Endothelial cell of umbilical vein (primary cell): ENCODE measurements around the gene INO80D. TPM values are rescaled to one million over a fixed set of nuclear protein-coding genes. Genes with fewer than 3 reads are reported as not detected.
"Not testable (repeated sequence)": the region's sequence is repeated elsewhere in the genome, so short reads cannot be mapped to it uniquely, and the experiment has no call there.

Experiments used
- BruUV-seq: library from RNA; stranded (reverse); fragments of 400-500 nt; replicated peaks from 2 replicates; lab custom pipeline; 2021; lab: Mats Ljungman, UMichigan
- CTCF ChIA-PET: fragments of 300-600, 350-600 bp; sonication (Branson Sonifier 250); formaldehyde crosslinking; loops from one replicate; lab custom pipeline; 2021; ENCODE audit warnings: antibody characterized with exemption, inconsistent platforms; lab: Charles Lee
- POLR2A ChIA-PET: fragments of 300-600, 350-600 bp; sonication (Branson Sonifier 250); formaldehyde crosslinking; loops from one replicate; lab custom pipeline; 2021; ENCODE audit warnings: antibody characterized with exemption, inconsistent platforms; lab: Charles Lee
- DNase-seq: peaks from one replicate; pipeline ENCODE4 v3.0.0-alpha.2; 2011; ENCODE audit warnings: low read depth, low spot score
- FAIRE-seq: peaks from 2 replicates; lab custom pipeline; 2011; peaks lifted over from hg19 to GRCh38; lab: Jason Lieb, UNC
- H2AFZ ChIP-seq: 2 replicates; pipeline ENCODE4 v1.6.0; 2012; ENCODE audit warnings: low read depth, low read length, control low read depth, inconsistent platforms
- H3K27ac ChIP-seq: 2 replicates; pipeline ENCODE4 v1.5.1; 2011; ENCODE audit warnings: low read depth, mild to moderate bottlenecking, control low read depth, low read length, moderate library complexity; ENCODE audit not compliant: insufficient read depth
- H3K27me3 ChIP-seq, 2 experiments: 2 replicates each; pipeline versions ENCODE4 v1.6.0 to v1.6.1; 2011; ENCODE audit warnings: low read length in 2 of 2, mixed read lengths in 1 of 2; ENCODE audit not compliant: control insufficient read depth in 2 of 2, insufficient read depth in 2 of 2
- H3K36me3 ChIP-seq, 2 experiments: 2 replicates in 1 of 2; 3 replicates in 1 of 2; pipeline ENCODE4 v1.5.1; 2011; ENCODE audit warnings: low read length in 2 of 2, mild to moderate bottlenecking in 1 of 2, moderate library complexity in 1 of 2; ENCODE audit not compliant: control insufficient read depth in 2 of 2, insufficient read depth in 2 of 2; ENCODE audit errors: extremely low read depth in 1 of 2
- H3K4me1 ChIP-seq: 3 replicates; pipeline ENCODE4 v1.5.1; 2011; ENCODE audit warnings: mild to moderate bottlenecking, low read length; ENCODE audit not compliant: control insufficient read depth, insufficient read depth; ENCODE audit errors: extremely low read depth
- H3K4me2 ChIP-seq: 2 replicates; pipeline ENCODE4 v1.6.1; 2011; ENCODE audit warnings: low read length, control low read depth, mixed read lengths; ENCODE audit not compliant: insufficient read depth
- H3K4me3 ChIP-seq, 3 experiments: fragments of 200-600 bp in 1 of 3; sonication (generic), shearing (Covaris generic) in 1 of 3; replicated peaks in 1 of 3; 2 replicates each; pipeline ENCODE4 v1.5.1; 2011 to 2016; ENCODE audit warnings: control low read depth in 3 of 3, low read length in 3 of 3, mild to moderate bottlenecking in 2 of 3, inconsistent platforms in 1 of 3, low read depth in 1 of 3, moderate library complexity in 1 of 3; ENCODE audit not compliant: insufficient read depth in 1 of 3
- H3K79me2 ChIP-seq: 2 replicates; pipeline ENCODE4 v1.6.0; 2012; ENCODE audit warnings: low read length, inconsistent platforms; ENCODE audit not compliant: control insufficient read depth, insufficient read depth
- H3K9ac ChIP-seq: replicated peaks from 2 replicates; pipeline ENCODE3; 2011; ENCODE audit warnings: low read length, control low read depth; ENCODE audit not compliant: insufficient read depth; ENCODE audit errors: extremely low read depth
- H3K9me1 ChIP-seq: replicated peaks from 3 replicates; pipeline ENCODE4 v1.6.0; 2011; ENCODE audit warnings: mild to moderate bottlenecking, low read length; ENCODE audit not compliant: control insufficient read depth, insufficient read depth; ENCODE audit errors: extremely low read depth
- H3K9me3 ChIP-seq: replicated peaks from 2 replicates; pipeline ENCODE4 v1.5.1; 2012; ENCODE audit warnings: low read length, inconsistent platforms; ENCODE audit not compliant: control insufficient read depth, insufficient read depth
- H4K20me1 ChIP-seq: replicated peaks from 2 replicates; pipeline ENCODE3; 2011; ENCODE audit warnings: mild to moderate bottlenecking, low read length; ENCODE audit not compliant: control insufficient read depth, insufficient read depth; ENCODE audit errors: extremely low read depth
- CTCF ChIP-seq, 2 donors: IDR thresholded peaks; 1 replicate in 1 of 2; 2 replicates in 1 of 2; pipeline ENCODE4 v1.5.1; 2011; ENCODE audit warnings: low read length in 2 of 2, mild to moderate bottlenecking in 2 of 2, moderate library complexity in 2 of 2, control low read depth in 1 of 2, inconsistent platforms in 1 of 2, low read depth in 1 of 2; ENCODE audit not compliant: insufficient read depth in 1 of 2; ENCODE audit errors: extremely low read depth in 1 of 2
- EZH2 ChIP-seq: IDR thresholded peaks from 2 replicates; pipeline ENCODE4 v1.6.1; 2012; ENCODE audit warnings: borderline replicate concordance, low read depth, mild to moderate bottlenecking, moderate library complexity, low read length, inconsistent platforms; ENCODE audit not compliant: severe bottlenecking
- FOS ChIP-seq: IDR thresholded peaks from 2 replicates; pipeline ENCODE4 v1.6.1; 2011; ENCODE audit warnings: mild to moderate bottlenecking, low read length, moderate library complexity, borderline replicate concordance; ENCODE audit not compliant: insufficient read depth
- GATA2 ChIP-seq: IDR thresholded peaks from 2 replicates; pipeline ENCODE4 v1.7.0; 2011; ENCODE audit warnings: low read depth, mild to moderate bottlenecking, moderate library complexity, mixed read lengths, low read length; ENCODE audit not compliant: insufficient read length, insufficient read depth
- JUN ChIP-seq: IDR thresholded peaks from 2 replicates; pipeline ENCODE4 v1.6.1; 2011; ENCODE audit warnings: borderline replicate concordance, low read depth; ENCODE audit not compliant: insufficient read length, insufficient read depth
- MYC ChIP-seq: IDR thresholded peaks from one replicate; pipeline ENCODE4 v1.6.1; 2011; ENCODE audit warnings: mild to moderate bottlenecking, low read depth, low read length
- POLR2A ChIP-seq: IDR thresholded peaks from 2 replicates; pipeline ENCODE4 v1.6.1; 2012; ENCODE audit warnings: low read depth, mild to moderate bottlenecking, control low read depth, low read length
- POLR2AphosphoS5 ChIP-seq: IDR thresholded peaks from 2 replicates; pipeline ENCODE4 v1.6.1; 2012; ENCODE audit warnings: low read depth, mild to moderate bottlenecking, control low read depth, low read length, moderate library complexity; ENCODE audit not compliant: insufficient read depth
- dilution Hi-C: fragments of 300-500 bp; cut with MboI; formaldehyde crosslinking; loops from one replicate; pipeline ENCODE4 v1.15.0; 2019; ENCODE audit warnings: low sequenced_read_pairs; ENCODE audit not compliant: extremely low pct_ligation_motif_present
- intact Hi-C: fragments of 100-400 bp; cut with micrococcal nuclease; formaldehyde crosslinking; loops from one replicate; pipeline ENCODE4 v1.10.0; 2022
- polyA plus RNA-seq, 4 experiments: library from polyadenylated mRNA; depleted of rRNA in 3 of 4; stranded (reverse) in 3 of 4; unstranded in 1 of 4; fragments of >200 nt; gene quantifications; 2 replicates each; pipeline versions ENCODE4 v1.2.1 to v1.2.3, GENCODE V29; 2011 to 2012; ENCODE audit warnings: missing spikeins in 1 of 4
- total RNA-seq: library from RNA; stranded (reverse); gene quantifications from 2 replicates; pipeline ENCODE4 v1.2.3, GENCODE V29; 2021
- TF ChIP-seq, protein P1 (sequence below): IDR thresholded peaks from 2 replicates; pipeline ENCODE4 v1.6.1; 2011; ENCODE audit not compliant: insufficient read depth, insufficient read length

Gene INO80D
- total and polyA plus RNA-seq, 2 donors (not counting 3 experiments of a cell fraction or from before 2014, with no cell fraction given): 2.9 to 20.3 TPM

DNA sequence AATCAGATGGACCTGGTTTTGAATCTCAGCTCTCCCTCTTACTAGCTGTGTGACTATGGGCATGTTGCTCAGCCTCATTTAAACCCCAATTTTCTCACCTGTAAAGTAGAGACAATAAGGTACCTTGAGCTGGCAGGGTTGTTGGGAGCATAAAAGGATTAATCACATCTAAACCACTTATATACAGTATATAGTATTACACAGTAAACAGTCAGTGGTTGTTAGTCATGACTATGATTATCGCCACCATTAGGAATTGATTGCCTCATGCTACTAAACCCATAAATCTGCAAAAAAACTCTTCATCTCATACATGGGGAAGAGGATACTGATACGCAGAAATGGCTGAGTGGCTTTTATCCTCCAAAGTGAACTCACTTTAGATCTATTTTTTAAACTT lies 65.8 kb downstream of the INO80D start:
- FAIRE-seq (no peak), DNase-seq (no peak)
- intact Hi-C loops: no loop called here
- Histone ChIP-seq H3K9ac (no peak overlapping the region), H3K9me1 (no peaks in the 10 kb centered on the region), H3K9me3 (no peaks in the 10 kb centered on the region), H3K27me3 (no peaks in the 10 kb centered on the region), H3K4me3 (no peak overlapping the region), H3K4me1 (no peaks in the 10 kb centered on the region), H4K20me1 (no peaks in the 10 kb centered on the region), H3K79me2 (no peaks in the 10 kb centered on the region), H3K36me3 (peaks cover 0 to 5% of the 10 kb centered on the region in 2 experiments), H3K27ac (no peak overlapping the region), H3K4me2 (no peak overlapping the region), H2AFZ (no peak overlapping the region)
- CTCF ChIA-PET: no interaction called here
- no TSS peak for BruUV-seq
- POLR2A ChIA-PET: no interaction called here
- dilution Hi-C loops: no loop called here
- TF ChIP-seq POLR2A (no peak), POLR2AphosphoS5 (no peak), CTCF (IDR thresholded peaks at IDR 0.05; ENCODE audit: extremely low read depth in 1 of 2, insufficient read depth in 1 of 2, low read depth in 1 of 2, low read length in 2 of 2) (no peak), JUN (no peak), FOS (no peak), GATA2 (no peak), EZH2 (no peak), MYC (no peak)
- TF ChIP-seq, protein P1, sequence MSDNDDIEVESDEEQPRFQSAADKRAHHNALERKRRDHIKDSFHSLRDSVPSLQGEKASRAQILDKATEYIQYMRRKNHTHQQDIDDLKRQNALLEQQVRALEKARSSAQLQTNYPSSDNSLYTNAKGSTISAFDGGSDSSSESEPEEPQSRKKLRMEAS: no peak

GRCh38 chr2:206015746-206016145 lies 70.2 kb downstream of the INO80D start:
- H3K36me3 ChIP-seq, H3K4me1 ChIP-seq, H3K27ac ChIP-seq, H3K9ac ChIP-seq, DNase-seq, H3K9me1 ChIP-seq, H3K79me2 ChIP-seq, H3K27me3 ChIP-seq, CTCF ChIA-PET, H2AFZ ChIP-seq, H4K20me1 ChIP-seq, intact Hi-C loops, POLR2A ChIA-PET, H3K4me3 ChIP-seq, dilution Hi-C loops, H3K4me2 ChIP-seq, H3K9me3 ChIP-seq, BruUV-seq, FAIRE-seq: not testable (repeated sequence)
